C4-2B (cell line): ENCODE data around the gene WDR7.

ENCODE experiments used
- CTCF ChIP-seq: fragments of 450-650 bp; conservative IDR thresholded peaks from 2 replicates; pipeline ENCODE4 v1.5.1; 2017; ENCODE audit warnings: mild to moderate bottlenecking
- ZFX ChIP-seq: fragments of 450-650 bp; IDR thresholded peaks from 2 replicates; pipeline ENCODE4 v1.6.1; 2017

- TF ChIP-seq CTCF = no peak
- no peak for TF ChIP-seq ZFX
These were observed 283.0 kb downstream of the WDR7 start for GRCh38 chr18:56934131-56934530.
